HG02852 (cell line): ENCODE results near the gene SLAMF6.

Experiments
- ATAC-seq: cut with Tn5 transposase; IDR thresholded peaks from one replicate; pipeline ENCODE4 v1.9.1; 2021; ENCODE audit warnings: mild to moderate bottlenecking, moderate library complexity; ENCODE audit not compliant: unreplicated experiment

The SLAMF6 gene

DNA sequence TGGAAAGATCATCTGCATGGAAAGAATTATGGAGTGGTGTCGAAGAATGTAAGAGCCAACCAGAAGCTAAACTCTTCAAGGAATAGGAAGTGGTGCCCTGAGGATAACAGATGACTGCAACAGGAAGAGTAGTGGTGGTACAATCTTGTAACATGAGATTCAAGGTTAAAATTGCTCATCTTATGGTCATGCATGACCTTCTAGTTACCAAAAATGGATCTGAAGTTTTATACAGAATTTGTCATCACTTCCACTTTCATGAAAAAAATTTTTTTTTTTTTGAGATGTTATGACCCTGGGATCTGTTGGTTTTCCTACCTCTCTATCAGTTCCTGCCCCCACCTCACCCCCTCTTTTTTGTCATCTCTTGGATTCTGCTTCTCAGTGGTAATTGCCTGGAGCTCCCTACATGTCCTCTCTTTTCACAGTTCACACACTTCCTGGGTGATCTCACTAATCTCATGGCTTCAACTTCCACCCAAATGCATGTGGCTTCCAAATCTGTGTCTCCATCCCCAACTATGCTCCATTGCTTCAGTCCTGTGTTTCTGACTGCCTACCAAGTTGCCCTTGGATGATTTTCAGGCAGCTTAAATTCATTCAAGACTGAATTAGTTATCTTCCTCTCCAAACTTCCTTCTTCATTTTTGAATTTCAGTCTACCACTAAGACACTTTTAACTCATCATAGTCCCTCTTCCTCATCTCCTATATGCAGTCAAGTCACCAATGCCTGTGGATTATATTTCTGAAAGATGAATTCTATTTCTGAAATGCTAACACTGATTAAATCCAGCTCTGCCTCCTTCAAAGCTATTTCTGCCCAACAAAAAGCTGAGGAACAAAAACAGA lies 48.4 kb downstream of the SLAMF6 start:
- ATAC-seq: peak; percentile 57

DNA sequence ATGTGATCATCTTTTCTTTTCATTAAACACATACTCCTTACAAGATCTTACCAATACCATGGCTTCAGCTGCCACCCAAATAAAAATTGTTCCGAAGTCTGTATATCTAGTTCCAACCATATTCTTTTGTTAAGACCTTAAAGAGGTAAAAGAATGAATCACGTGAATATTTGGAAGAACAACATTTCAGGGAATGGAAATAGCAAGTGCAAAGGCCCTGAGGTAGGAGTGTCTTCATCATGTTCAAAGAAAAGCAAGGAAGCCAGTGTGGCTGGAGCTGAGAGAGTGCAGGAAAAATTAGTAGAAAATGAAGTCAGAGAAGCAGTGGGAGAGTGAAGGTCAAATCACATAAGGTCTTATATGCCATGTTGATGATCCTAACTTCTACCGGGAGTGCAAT lies 50.9 kb downstream of the SLAMF6 start:
- ATAC-seq: no peak

DNA sequence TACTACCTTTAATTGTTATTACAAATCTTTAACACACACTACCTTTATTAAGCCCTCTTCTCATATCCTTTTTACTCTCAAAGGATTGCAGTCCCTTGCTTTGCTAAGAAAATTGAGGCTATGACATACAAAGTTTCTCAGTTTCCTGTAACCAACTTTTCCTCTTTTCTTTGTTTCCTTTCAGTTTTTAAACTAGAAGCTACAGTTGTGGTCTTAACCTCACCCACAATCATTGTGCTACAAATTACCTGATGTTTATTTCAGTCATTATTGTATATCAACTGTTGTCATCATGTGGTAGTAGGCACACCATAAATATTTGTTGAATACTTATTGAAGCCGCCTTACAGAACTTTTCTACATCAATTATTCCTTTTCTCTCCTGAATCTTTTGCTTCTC lies 51.8 kb downstream of the SLAMF6 start:
- no peak for ATAC-seq

DNA sequence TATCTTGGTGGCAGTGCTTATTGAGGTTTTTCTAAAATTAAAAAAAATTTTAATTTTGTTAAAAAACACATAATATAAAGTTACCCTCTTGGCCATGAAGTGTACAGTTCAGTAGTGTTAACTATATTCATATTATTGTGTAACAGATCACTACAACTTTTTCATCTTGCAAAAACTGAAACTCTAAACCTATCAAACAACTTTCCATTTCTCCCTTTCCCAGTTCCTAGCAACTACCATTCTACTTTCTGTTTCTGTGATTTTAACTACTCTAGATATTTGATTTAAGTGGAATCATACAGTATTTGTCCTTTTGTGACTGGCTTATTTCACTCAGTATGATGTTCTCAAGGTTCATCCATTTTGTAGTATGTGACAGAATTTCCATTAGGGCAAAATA lies 55.5 kb downstream of the SLAMF6 start:
- no peak for ATAC-seq

DNA sequence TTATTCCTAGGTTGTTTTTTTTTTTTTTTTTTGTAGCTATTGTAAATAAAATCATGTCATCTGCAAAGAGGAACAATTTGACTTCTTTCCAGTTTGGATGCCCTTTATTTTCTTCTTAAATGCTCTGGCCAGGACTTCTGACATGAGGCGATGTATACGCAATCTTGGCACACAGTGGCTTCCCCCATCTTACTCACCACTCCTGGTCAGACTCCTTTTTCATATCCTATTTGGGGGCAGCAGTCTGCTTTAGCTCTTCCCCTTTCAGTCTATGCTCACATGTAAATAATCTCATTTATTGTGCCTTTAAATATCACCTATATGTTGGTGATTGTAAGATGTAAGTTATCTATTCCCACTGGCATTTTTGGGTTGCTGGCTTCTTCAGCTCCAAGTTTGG lies 56.1 kb downstream of the SLAMF6 start:
- ATAC-seq: no peak

DNA sequence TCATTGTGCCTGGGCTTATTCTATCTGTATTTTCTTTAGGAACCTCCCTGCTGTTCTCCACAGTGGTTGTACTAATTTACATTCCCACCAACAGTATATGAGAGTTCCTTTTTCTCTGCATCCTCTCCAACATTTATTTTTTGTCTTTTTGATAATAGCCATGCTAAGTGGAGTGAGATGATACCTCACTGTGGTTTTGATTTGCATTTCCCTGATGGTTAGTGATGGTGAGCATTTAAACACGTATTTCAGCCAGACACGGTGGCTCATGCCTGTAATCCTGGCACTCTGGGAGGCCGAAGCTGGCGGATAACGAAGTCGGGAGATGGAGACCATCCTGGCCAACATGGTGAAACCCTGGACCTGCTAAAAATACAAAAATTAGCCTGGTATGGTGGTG lies 57.9 kb downstream of the SLAMF6 start:
- no peak for ATAC-seq

DNA sequence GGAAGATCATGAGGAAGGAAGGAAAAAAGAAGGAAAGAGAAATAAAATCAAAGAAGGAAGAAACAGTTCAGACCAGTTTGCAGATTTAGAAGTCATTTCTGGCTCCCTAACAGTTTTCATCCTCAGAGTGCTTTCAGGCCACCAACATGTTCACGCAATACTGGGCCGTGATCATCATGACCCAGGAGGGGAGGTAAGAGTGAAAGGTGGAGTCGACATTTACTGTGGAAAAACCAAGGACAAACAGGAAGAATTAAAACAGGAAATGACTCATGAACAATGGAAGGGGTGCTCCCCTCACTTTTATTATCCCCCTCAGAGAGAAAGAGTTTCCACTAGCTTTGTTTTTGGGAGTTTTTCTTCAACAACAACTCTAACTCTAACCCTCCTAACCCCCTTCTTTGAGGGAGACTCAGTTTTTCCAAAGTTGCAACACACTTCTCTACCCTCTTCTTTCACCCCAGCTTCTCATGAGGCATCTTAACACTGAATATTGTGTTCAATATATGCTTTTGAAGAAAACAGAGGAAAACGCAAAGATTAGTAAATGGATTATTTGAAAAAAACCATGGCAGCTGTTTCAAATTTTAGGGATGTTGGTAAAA lies 62.3 kb downstream of the SLAMF6 start:
- ATAC-seq: no peak

DNA sequence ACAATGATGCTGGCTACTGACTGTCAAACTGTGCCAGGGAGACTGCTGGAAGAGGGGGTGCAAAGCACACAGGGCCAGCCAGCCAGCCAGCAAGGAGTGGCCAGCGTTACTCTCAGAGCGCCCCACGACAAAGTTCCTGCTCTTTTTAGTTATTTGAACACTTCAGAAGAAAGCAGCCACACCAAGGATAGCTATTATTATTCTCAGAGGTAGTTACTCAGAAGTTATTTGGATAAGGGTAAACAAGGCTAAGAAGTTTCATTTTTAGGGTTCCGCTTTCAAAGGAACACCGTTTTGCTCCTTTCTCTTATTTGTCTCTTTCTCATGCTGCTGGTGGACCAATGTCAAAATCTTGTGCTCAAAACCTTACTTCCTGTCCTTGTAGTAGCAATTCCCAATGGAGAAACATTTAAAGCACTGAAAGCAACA lies 62.8 kb downstream of the SLAMF6 start:
- no peak for ATAC-seq

DNA sequence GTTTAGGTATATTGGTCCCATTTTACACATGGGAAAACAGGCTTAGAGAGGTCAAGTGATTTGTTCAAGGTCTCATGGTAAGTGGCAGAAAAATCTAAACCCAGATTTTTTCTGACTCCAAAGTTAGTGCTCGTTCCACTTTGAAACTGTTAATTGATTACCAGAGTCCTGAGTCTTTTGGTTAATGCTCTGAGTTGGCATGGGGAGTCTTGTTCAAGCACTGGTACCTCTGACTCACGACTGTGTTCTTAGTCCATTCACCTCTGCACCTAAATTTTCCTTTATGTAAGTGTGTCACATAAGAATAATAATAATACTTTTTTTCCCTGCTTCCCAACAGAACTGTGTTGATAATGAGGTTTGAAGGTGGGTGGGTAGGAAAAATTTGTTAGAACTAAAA lies 63.4 kb downstream of the SLAMF6 start:
- ATAC-seq: no peak

DNA sequence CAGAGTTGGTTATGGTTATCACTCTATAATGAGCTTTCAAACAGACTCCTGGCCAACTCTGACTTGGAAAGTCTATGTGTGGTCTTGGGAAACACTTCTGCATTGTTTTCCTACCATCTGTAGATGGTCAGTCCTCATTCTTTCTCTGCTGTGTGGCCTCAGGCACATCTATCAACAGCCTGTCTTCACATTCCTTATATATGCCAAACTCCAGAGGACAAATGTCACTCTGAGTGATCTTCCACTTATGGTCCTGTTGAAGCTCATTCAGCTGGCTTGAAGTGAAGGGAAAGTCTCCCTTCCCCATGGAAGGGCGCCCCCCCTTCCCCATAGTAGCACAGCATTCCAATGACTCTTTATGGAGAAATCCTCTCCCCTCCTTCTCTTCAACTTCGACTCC lies 64.0 kb downstream of the SLAMF6 start:
- ATAC-seq: no peak

DNA sequence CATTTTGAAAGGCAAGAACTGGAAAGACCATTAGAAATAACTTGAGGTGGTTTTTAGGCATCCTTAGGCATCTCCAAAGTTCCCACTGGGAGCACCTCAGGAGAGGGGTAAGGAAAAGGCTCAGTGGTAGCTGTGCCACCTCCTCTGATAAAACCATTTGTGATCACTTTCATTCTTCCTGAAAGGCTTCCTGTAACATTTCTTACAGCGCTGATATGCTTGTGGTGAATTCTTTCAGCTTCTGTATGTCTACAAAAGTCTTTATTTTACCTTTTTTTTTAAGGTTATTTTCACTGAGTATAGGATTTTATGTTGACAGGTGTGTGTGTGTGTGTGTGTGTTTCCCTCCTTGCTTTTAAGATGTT lies 67.9 kb downstream of the SLAMF6 start:
- ATAC-seq: no peak

DNA sequence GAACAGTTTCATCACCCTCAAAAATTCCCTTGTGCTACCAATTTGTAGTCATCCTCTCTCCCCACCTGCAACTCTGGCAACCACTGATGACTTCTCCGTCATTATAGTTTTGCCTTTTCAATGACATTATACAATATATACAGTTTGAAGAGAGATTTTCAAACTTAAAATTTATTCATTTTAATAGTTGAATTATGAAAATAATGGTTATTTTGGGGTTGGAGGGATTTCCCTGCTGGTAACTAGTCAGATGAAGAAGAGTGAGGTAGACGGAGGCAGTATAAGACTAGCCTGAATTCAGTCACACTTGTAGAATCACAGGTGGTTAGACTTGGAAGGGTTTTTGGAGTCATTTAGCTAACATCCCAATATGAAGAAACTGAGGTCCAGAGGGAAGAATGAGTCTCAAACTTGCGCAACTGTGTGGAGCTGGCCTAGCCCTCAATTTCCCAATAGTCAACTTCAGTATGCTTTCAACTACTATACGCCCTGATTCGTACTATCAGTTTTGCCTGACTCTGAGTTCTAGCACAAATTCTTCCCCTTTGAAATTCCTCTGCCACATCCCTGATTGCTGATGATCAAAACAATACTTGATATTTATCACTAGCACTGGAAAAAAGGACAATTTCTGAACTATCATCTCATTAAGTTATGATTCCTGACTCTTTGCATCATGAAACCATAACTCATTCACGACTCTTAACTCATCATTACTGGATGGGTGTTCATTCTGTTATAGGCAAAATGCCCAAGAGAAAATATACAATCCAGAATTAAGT lies 68.5 kb downstream of the SLAMF6 start:
- ATAC-seq: no peak

DNA sequence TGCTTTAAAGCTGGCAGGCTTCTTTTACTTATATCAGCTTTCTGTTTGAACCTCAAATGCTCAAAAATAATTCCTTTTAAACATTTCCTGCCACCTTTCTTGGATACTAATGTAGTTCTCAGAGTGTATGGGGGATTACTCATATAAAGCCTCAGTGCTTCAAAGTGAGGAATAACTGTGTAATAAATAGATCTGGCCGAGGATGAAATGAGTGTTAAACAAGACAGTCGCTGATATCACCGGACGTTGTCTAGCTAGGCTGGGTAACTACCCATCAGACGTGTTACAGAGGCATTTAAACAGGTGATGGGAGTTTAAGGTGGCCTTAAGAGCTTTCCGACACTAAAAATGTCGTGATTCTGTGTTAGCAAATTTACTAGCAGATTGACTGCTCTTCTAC lies 69.6 kb downstream of the SLAMF6 start:
- peak; percentile 53 for ATAC-seq

DNA sequence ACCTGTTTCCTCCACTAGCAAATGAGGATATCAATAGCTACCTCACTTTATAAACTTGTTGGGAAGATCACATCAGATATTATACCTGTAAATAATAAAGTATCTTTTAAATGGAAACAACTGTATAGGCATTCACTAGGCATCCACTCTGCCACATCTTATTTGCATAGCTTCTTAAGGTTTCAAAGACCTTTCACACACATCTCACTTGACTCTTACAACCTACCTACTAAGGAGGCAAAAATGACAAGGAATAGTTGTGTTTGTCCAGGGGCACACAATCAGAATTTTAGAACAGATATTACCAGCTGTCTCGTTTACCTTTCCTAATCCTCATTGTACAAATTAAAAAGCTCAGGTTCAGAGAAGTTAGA lies 71.2 kb downstream of the SLAMF6 start:
- ATAC-seq: peak; percentile 31

DNA sequence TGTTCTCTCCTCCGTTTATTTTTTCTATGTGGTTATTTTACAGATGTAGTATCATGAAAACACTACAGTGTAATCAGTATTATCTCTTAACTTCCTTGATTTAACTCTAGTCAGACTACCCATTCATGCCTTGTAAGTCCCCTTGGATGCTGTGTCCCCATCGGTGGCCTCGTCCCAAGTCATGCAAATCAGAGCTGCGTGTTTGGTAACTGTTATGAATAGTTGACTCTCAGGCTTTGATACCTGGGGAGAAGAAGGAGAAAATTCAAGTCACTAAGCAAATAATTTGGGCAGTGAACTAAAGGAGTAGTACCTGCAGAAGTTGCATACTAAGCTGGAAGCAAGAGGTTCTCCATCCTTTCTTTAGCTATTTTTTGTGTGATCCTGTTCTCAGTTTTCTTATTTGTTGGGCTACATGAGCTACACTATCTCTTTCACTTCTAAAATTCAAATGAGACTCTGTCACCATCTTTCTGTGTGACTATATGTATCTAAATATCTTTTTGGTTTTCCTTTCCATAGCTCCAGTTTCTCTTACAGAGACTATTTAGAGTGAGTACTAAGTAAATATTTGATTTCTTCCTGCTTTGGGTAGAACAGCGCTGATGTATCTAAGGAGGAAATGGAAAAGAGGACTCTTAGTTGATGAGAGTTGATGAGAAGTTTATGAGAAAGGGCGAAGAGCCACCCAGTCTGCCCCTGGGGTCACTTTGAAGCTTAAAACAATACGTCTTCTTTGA lies 71.8 kb downstream of the SLAMF6 start:
- ATAC-seq: peak; percentile 40

DNA sequence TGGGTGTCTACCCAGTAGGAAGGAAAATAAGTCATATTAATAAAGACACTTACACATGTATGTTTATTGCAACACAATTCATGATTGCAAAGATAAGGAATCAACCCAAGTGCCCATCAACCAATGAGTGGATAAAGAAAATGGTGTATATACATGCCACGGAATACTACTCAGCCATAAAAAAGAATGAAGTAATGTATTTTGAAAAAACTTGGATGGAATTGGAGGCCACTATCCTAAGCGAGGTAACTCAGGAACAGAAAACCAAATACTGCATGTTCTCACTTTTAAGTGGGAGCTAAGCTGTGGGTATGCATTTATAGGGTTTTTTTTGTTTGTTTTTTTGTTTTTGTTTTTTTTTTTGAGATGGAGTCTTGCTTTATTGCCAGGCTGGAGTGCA lies 73.6 kb downstream of the SLAMF6 start:
- ATAC-seq: no peak

DNA sequence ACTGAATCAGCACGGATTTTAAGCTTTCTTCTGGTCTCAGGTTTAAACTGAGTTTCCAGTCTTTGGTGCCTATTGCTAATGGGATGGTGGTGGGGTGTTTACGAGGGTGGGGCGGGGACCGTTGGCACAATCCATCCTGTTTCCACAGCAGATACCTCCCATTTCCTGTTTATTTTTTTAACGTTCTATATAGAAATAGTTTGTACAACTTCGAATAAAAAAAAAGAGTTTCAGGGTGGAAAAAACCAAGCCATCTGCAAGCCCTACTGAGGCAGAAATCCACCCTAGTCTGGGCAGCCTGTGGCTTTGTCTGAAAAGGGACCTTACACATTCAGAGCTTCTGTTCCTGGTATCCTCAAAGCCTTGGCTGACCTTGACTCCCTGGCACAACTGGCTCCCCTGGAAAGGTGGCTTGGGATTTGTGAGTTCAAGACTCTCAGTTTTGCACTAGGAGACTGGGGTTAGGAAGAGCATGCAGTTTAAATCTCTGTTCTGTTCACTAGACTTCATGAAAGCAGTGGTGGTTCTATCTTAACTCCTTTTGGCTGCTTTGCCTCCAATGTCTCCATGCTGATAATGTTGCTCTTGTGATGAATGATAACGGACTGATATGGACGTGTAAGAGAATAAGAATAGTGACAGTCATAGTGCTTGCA lies 76.0 kb downstream of the SLAMF6 start:
- no peak for ATAC-seq

DNA sequence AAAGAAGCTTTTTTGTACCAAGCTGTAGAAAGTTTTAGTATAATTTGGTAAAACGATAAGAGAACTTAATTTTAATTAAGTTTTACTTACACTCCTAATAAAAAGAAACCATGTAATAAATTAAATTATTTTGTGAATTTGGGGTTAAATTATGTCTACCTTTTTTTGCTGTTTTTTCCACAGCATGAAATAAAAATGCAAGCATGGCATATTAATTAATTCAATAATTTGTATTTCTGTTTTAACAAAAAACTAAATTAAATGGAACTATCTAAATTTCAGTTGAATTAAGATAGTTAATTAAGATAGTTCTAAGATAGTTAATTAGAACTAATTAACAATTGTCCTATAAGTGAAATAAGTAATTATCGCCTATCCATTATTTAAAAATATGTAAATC lies 83.3 kb downstream of the SLAMF6 start:
- no peak for ATAC-seq

DNA sequence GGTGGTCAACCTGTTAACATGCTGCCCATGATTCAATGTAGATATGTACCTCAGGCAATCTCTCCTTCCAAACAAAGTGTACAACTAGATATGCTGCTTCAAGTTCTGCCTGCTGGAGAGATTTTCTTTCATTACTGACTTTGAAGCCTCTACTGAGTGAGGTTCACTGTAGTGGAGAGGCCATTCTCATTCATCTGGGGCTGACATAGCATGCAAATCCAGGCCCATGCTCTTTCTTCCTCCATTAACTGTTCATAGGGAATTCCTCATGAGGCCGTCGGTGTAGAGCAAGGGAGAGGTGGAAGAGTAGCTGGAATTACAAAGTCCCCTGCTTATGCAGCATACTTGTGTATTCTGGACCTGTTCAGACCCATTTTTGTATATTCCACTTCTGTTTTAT lies 84.1 kb downstream of the SLAMF6 start:
- no peak for ATAC-seq

DNA sequence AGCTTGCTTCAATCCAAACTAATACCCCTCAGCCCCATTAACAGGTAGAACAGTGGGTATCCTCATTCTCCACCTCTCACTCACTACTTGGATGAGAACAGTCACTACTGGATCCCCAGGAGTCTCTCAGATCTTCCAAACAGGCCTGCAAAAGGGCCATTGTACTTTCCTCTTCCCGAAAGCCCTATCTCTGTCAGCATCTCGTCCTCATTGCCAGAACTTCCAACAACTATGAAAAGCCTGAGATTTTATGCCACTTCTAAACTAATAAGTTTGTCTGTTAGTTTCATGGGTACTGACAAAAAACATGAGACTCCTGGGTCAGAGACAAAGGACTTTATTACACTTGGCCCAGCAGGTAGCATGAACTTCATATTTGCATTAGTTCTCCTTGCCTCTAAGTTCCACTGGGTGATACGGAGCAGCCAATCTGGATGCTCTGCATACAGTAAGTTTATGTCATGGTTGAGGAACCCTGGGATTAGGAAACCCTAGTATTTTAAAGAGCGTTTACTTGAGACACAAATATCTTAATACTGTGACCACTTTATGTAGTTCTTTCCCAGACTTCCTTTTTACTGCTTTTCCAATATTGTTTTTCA lies 84.6 kb downstream of the SLAMF6 start:
- ATAC-seq: no peak
